GM21717 (cell line): ENCODE measurements around the gene MYO1D.
"Not testable (repeated sequence)": the region's sequence is repeated elsewhere in the genome, so short reads cannot be mapped to it uniquely, and the experiment has no call there.

Experiments used
- ATAC-seq: cut with Tn5 transposase; IDR thresholded peaks from one replicate; pipeline ENCODE4 v1.9.1; 2021; ENCODE audit warnings: mild to moderate bottlenecking, moderate library complexity; ENCODE audit not compliant: unreplicated experiment

The MYO1D gene

DNA sequence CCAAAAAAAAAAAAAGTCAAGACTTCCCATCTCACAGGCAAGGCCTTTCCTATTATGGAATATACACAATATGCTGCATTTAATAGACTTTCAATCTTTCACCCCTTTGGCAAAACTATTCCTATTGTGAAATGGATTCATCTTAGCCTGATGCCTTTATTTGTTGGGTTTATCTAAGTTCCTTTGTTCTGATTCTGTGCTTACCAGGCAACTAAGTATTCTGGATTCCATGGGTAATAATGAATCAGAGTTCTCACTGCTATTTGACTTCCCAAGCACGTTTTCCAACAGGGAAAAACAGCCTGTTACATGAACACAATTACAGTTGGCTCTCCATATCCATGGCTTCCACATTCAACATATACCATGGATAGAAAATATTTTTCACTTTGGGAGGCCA is 135.5 kb downstream of the MYO1D start:
- no peak for ATAC-seq

- no peak for ATAC-seq
Observed at GRCh38 chr17:32739722-32740121, 137.2 kb downstream of the MYO1D start.

DNA sequence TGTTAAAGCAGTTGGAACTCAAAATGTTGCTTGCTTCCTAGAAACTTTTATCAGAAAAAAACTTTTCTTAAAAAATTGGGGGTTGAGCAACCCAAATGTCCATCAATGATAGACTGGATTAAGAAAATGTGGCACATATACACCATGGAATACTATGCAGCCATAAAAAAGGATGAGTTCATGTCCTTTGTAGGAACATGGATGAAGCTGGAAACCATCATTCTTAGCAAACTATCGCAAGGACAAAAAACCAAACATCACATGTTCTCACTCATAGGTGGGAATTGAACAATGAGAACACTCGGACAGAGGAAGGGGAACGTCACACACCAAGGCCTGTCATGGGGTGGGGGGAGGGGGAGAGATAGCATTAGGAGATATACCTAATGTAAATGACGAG is 137.8 kb downstream of the MYO1D start:
- ATAC-seq: not testable (repeated sequence)

DNA sequence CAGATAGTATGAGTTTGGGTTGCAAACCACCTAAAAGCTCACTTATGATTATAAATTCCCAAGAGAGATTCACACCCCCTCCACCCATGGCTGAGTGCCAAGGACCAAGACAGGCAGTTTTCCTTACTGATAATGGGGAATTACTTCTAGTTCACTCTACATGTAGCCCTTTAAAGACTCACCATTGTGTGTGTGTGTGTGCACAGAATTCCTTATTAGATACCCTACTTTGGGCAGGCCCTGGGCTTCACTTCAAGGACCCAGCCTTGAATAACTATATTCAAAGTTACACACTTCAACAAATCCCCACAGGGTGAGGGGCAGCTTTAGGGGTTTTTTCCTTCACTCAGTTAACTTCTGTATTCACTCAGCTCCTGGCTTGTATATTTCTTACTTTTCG is 143.5 kb downstream of the MYO1D start:
- no peak for ATAC-seq

- ATAC-seq: no peak
Observed at GRCh38 chr17:32732900-32733299, 144.0 kb downstream of the MYO1D start.

DNA sequence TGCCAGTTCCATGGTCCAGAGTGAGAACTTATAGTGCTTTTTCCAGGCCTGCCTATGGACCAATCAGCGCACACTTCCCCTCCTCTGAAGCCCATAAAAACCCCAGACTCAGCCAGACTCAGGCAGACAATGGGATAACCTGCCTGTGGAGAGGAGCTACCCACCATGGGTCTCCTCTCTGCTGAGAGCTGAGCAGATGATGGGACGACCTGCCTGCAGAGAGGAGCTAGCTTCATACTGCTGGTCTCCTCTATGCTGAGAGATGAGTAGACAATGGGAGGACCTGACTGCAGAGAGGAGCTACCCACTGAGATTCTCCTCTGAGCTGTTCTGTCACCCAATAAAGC is 144.7 kb downstream of the MYO1D start:
- ATAC-seq: no peak

- ATAC-seq: no peak
Observed at GRCh38 chr17:32731556-32732295, 145.2 kb downstream of the MYO1D start.

GRCh38 chr17:32727681-32728080 is 149.2 kb downstream of the MYO1D start:
- ATAC-seq: no peak

DNA sequence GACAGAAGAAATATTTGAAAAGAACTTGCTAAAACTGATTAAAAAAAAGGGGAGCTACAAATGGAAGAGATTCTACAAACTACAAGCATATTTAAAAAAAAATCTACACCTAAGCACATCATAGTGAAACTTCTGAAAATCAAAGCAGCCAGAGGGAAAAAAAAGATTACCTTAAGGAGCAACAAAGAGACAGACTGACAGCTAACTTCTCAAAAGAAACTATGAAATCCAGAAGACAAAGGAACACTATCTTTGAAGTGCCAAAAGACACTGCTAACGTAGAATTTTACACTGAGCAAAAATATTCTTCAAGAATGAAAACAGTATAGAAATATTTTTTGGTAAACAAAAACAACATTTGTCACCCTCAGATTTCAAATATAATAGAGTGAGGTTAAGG is 151.2 kb downstream of the MYO1D start:
- no peak for ATAC-seq

- no peak for ATAC-seq
Observed at GRCh38 chr17:32723310-32723955, 153.5 kb downstream of the MYO1D start.

DNA sequence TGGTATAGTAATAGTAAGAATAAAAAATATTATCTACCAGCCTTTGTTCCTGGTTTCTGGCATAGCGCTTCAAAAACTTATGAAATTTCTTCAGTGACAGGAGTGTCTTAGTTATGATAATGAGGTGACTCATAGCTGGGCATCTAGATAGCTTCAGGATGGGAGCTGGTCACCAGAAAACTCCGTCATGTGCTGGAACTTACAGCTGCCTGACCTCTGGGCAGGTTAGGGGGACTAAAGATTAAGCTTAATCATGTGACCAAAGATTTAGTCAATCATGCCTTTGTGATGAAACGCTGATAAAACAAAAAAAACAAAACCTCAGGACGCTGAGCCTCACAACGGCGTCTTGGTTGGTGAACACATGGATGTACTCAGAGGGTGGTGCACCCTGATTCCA is 154.2 kb downstream of the MYO1D start:
- ATAC-seq: no peak

DNA sequence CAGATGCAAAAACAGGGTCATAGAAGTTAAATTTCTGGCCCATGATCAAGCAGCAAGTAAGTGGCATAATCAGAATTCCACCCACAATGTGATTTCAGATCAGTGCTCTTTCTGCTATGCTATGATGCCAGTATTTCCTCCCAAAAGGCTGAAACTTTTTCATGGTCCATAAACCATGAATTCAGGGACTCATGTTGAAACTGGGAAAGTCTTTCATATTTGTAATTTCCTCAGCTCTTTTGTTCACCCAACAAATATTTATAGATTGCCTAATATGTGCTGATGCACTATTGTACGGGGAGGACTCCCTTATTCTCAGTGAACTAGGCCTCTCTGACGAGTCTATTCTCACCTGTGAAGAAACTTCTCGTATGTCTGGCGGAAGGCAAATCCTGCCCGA is 156.3 kb downstream of the MYO1D start:
- ATAC-seq: no peak

GRCh38 chr17:32719689-32720088 is 157.2 kb downstream of the MYO1D start:
- ATAC-seq: no peak

DNA sequence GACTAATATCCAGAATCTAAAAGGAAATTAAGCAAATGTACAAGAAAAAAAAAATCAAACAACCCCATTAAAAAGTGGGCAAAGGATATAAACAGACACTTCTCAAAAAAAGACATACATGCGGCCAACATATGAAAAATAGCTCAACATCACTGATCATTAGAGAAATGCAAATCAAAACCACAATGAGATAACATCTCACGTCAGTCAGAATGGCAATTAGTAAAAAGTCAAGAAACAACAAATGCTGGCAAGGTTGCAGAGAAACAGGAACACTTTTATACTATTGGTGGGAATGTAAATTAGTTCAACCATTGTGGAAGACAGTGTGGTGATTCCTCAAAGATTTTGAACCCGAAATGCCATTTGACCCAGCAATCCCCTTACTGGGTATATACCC is 162.0 kb downstream of the MYO1D start:
- ATAC-seq: not testable (repeated sequence)

GRCh38 chr17:32714206-32714605 is 162.7 kb downstream of the MYO1D start:
- ATAC-seq: not testable (repeated sequence)

GRCh38 chr17:32713081-32713480 is 163.8 kb downstream of the MYO1D start:
- no peak for ATAC-seq

DNA sequence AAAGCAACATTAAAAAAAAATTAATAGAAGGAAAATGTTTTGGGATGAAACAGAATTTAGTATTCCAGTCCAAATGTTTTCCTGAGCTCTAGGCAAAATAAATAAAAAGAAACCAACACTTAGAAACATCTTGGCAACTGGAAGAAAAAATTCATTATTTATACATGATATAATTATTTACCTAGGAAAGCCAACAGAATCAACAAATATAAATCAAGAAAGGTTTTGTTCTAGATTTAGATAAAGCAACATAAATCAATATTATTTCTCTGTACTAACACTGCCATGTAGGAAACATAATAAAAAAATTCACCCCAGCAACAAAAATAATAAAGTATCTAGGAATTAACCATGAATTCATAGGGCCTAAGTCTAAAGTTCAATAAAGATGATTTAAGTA is 167.4 kb downstream of the MYO1D start:
- no peak for ATAC-seq

GRCh38 chr17:32701871-32702270 is 175.1 kb downstream of the MYO1D start:
- ATAC-seq: no peak

DNA sequence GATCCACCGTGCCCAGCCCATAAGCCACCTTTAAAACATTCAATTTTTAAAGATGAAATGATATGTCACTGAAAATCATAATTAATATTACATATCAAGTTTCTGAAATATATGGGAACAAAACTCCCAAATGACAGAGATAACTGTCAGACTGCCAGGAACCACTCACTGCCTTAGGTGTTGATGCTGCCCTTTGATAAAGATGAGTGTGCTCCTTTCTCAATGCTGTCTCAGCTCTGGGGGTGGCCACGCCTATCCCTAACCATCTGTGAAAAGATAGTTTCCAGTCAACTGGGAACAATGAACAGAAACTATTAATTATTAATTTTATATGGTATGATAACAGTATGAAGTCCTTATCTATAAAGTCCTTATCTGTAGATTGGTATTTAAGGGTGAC is 177.7 kb downstream of the MYO1D start:
- no peak for ATAC-seq

GRCh38 chr17:32697728-32698625 is 178.9 kb downstream of the MYO1D start:
- no peak for ATAC-seq

GRCh38 chr17:32696426-32696825 is 180.5 kb downstream of the MYO1D start:
- no peak for ATAC-seq

DNA sequence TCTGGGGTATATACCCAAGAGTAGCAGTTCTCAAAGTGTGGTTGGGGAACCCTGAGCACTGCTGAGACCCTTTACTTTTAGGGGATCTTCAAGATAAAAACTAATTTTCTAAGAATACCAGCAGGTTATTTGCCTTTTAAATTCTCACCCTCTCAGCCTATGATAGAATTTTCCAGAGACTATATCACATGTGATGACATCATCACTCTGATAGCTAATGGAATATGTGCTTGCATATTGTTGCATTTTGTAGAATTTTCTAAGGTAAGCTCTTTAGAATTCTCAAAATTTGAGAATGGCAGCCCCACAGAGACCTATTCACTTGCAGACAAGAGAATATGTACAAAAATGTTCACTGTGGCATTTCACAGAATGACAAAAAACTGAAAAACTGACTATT is 181.1 kb downstream of the MYO1D start:
- no peak for ATAC-seq
